HG03575 (cell line): ENCODE measurements around the gene RABL2A.
"Not testable (repeated sequence)": the region's sequence is repeated elsewhere in the genome, so short reads cannot be mapped to it uniquely, and the experiment has no call there.

Experiments
- ATAC-seq: cut with Tn5 transposase; IDR thresholded peaks from one replicate; pipeline ENCODE4 v1.9.1; 2021; ENCODE audit not compliant: unreplicated experiment, insufficient number of reproducible peaks, low FRiP score; ENCODE audit errors: extremely low read depth

Gene RABL2A

DNA sequence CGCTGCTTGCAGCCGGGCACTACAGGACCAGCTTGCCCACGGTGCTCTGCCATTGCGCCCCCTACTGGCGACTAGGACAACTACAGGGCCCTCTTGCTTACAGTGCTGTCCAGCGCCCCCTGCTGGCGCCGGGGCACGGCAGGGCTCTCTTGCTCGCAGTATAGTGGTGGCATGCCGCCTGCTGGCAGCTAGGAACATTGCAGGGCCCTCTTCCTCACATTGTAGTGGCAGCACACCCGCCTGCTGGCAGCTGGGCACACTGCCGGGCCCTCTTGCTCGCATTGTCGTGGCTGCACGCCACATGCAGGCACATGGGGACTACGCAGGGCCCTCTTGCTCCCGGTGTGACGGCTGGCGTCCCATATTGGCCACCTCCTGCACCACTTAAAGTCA lies 23.0 kb upstream of the RABL2A start:
- ATAC-seq, result not testable (repeated sequence)

DNA sequence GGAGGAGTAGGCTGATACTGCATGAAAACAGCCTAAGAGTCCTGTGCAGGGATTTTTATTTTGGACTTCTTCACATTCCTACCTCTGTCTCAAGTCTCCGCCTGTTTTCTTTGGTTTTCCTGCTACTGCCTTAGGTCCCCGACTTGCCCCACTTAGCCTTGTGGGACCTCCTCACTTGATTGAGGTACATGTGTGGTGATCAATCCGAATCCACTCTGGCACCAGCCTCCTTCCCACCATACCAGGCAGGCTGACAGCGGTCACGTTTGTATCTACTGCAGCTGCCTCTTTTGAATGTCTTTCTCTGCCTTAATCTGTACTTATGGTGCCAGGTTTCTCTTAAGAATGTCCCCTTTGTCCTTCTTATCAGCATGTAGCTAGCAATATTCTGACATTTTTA lies 22.4 kb upstream of the RABL2A start:
- not testable (repeated sequence) for ATAC-seq

- ATAC-seq, result not testable (repeated sequence)
Measured at GRCh38 chr2:113606036-113606435, 21.0 kb upstream of the RABL2A start.

- not testable (repeated sequence) for ATAC-seq
Measured at GRCh38 chr2:113609822-113610221, 17.2 kb upstream of the RABL2A start.

DNA sequence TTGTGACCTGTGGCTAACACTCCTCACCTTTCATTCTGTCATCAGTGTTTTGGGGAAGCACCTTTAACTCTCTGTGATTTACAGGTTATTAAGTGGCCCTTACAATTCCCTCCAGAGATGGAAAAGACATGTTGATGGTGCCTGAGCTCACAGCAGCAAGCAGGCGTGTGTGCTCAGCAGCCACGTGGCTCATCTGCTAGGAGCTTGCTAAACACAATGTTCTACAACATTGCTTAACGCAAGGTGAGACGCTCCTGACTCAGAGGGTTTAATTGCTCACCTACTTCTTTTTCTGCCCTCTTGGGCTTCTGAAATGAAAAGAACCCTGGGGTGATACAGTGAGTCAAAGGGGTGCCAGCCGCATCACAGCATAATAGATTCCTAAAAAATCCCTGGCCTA lies 6.1 kb upstream of the RABL2A start:
- ATAC-seq, result not testable (repeated sequence)

DNA sequence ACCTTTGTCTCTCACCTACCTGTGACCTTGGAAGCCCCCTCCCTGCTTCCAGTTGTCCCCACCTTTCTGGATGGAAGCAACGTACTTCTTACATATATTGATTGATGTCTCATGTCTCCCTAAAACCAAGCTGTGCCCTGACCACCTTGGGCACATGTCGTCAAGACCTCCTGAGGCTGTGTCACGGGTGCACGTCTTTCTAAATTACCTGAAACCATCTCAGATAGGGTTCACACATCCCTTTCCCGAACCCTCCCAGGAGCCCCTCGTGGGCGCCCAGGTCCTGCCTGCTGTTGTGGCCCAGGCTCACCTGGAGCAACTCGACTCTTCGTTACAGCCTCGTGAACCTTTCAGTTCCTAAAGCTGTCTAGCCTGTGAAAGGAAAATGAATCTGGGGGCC lies 1.2 kb upstream of the RABL2A start:
- not testable (repeated sequence) for ATAC-seq

GRCh38 chr2:113632849-113633345 lies 5.8 kb downstream of the RABL2A start:
- not testable (repeated sequence) for ATAC-seq

- not testable (repeated sequence) for ATAC-seq
Measured at GRCh38 chr2:113635358-113635757, 8.3 kb downstream of the RABL2A start.

DNA sequence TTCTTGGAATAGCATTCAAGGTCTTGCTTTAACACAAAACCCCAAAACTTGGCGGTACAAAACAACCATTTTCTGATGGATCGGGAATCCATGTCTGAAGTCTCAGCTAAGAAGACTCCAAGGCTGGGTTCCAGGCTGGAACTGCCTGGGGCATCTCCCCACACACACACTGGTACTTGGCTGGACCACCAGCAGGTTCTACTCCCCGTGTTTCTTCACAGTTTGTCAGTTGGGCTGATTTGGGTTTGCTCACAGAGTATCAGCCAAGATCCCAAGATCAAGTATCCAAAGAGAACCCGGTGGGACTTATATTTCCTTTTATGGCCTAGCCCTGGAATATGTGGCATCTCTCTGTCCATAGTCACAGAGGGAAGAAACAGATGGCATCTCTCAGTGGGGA lies 9.2 kb downstream of the RABL2A start:
- not testable (repeated sequence) for ATAC-seq

GRCh38 chr2:113638084-113638483 lies 11.0 kb downstream of the RABL2A start:
- not testable (repeated sequence) for ATAC-seq

- ATAC-seq, result not testable (repeated sequence)
Measured at GRCh38 chr2:113646217-113646616, 19.2 kb downstream of the RABL2A start.

- ATAC-seq, result not testable (repeated sequence)
Measured at GRCh38 chr2:113650834-113651815, 24.1 kb downstream of the RABL2A start.

GRCh38 chr2:113652599-113652998 lies 25.5 kb downstream of the RABL2A start:
- ATAC-seq, result not testable (repeated sequence)

- not testable (repeated sequence) for ATAC-seq
Measured at GRCh38 chr2:113656031-113656624, 29.1 kb downstream of the RABL2A start.

GRCh38 chr2:113657735-113658134 lies 30.7 kb downstream of the RABL2A start:
- ATAC-seq, result not testable (repeated sequence)

DNA sequence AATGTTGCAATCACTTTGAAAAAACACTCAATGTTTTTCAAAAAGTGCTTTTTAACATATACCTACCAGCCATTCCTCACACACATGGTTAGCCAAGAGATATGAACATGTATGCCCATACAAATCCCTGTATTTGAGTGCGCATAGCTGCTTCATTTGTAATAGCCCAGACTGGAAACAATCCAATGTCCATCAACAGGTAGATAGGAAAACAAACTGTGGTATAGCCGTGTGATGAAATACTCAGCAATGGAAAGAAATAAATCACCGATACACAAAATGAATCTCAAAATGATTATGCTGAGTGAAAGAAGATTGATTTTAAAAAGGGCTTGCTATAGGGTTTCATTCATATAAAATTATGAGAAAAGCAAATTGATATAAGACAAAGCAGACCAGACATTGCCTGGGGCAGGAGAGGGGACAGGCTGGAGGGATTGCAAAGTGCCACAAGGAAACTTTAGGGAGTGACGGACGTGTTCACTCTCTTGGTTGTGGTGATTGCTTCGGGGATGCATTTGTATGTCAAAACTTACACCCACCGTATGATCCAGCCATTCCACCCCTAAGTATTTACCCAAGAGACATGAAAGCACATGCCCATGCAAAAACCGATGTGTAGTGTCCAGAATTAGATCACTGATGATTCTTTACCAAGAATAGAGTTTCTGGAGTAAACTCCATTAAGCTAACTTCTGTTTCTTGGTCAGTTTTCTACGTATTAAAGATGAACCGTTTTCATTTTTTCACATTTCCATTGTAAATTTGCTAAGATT lies 36.4 kb downstream of the RABL2A start:
- ATAC-seq, result not testable (repeated sequence)

DNA sequence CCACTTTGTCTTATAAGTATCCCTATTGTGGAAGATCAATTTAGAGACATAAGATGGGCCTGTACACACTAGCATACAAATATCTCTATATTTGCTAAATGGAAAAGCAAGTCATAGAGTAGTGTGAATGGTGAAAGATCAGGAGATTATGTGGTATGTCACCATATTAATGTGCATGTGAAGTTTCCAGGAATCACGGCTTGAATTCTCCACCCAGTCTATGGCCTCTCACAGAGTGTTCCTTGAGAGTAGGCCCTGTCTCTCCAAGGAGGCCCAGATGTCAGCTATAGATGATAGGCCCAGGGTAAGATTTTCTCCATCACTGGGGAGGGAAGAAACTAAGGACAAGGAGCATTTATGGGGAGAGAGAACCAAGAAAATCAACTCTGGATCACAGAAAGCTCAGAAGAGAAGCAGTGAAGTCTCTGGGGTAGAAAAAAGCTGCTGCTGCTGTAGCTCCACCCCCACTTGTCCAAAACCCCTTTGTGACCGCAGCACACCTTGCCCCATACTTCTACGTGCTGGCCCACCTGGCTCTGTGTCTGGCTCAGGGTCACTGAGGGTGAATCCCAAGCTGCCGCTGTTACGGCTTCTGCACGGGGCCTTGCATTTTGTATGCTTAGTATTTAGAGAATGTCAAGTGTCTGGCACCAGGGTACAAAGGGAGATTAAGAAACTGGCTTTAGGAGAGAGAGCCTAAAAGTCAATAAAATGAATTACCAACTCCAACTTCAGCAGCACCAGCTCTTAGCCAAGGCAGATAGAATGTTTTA lies 37.9 kb downstream of the RABL2A start:
- not testable (repeated sequence) for ATAC-seq

DNA sequence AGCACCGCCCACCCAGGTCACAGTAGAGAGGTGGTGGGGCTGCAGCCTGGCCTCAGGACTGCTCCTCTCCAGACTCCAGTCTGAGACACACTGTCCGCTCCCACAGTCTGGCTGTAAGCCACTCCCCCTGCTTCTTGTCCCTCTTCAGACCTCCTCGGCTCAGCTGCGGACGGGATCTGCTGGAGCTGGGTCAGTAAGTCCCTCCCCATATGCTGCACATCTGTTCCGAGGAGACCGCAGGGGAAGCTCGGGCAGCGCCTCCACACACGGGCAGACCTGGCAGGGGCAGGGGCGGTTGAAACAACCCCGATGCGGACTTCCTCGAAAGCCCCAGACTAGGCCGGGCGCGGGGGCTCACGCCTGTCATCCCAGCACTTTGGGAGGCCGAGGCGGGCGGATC lies 41.9 kb downstream of the RABL2A start:
- ATAC-seq, result not testable (repeated sequence)
